HG02763 (cell line): Measurements from ENCODE around the gene PRR23A.
"Not testable (repeated sequence)": the region's sequence is repeated elsewhere in the genome, so short reads cannot be mapped to it uniquely, and the experiment has no call there.

ENCODE experiments used
- ATAC-seq: cut with Tn5 transposase; IDR thresholded peaks from one replicate; pipeline ENCODE4 v1.9.1; 2021; ENCODE audit warnings: mild to moderate bottlenecking, moderate library complexity; ENCODE audit not compliant: unreplicated experiment

The PRR23A gene

GRCh38 chr3:139006051-139006716 is at the start of gene PRR23A:
PRR23A (minus strand) TSS chr3:139006268; CDS start chr3:139006268, 0 bp downstream.
- ATAC-seq, result no peak

- ATAC-seq, result no peak
Measured at GRCh38 chr3:139052802-139053600, 46.9 kb upstream of the PRR23A start.

GRCh38 chr3:139044366-139045210 is 38.5 kb upstream of the PRR23A start, which contains the start of gene PRR23C:
PRR23C (minus strand) TSS chr3:139044892; CDS start chr3:139044620, 272 bp downstream.
- no peak for ATAC-seq

GRCh38 chr3:139043554-139044365 is 37.7 kb upstream of the PRR23A start:
- ATAC-seq, result no peak

GRCh38 chr3:139037478-139037877 is 31.4 kb upstream of the PRR23A start:
- no peak for ATAC-seq

GRCh38 chr3:139032326-139033002 is 26.4 kb upstream of the PRR23A start:
- ATAC-seq, result no peak

GRCh38 chr3:139030576-139030975 is 24.5 kb upstream of the PRR23A start:
- not testable (repeated sequence) for ATAC-seq

GRCh38 chr3:139024968-139025367 is 18.9 kb upstream of the PRR23A start:
- no peak for ATAC-seq

- no peak for ATAC-seq
Measured at GRCh38 chr3:139020868-139021234, 14.8 kb upstream of the PRR23A start, which contains the start of gene PRR23B. PRR23B (minus strand) TSS chr3:139020926; CDS start chr3:139020661, 265 bp downstream.

- no peak for ATAC-seq
Measured at GRCh38 chr3:139020036-139020867, 14.2 kb upstream of the PRR23A start.

GRCh38 chr3:139016430-139017048 is 10.5 kb upstream of the PRR23A start:
- no peak for ATAC-seq

- no peak for ATAC-seq
Measured at GRCh38 chr3:139005356-139005993, 593 bp downstream of the PRR23A start.

- ATAC-seq, result no peak
Measured at GRCh38 chr3:138995706-138996105, 10.4 kb downstream of the PRR23A start.

- no peak for ATAC-seq
Measured at GRCh38 chr3:138987181-138987580, 18.9 kb downstream of the PRR23A start.

GRCh38 chr3:138985932-138986331 is 20.1 kb downstream of the PRR23A start:
- no peak for ATAC-seq

GRCh38 chr3:138984816-138985215 is 21.3 kb downstream of the PRR23A start:
- no peak for ATAC-seq

GRCh38 chr3:138976047-138976446 is 30.0 kb downstream of the PRR23A start:
- ATAC-seq, result no peak

- ATAC-seq, result no peak
Measured at GRCh38 chr3:138975351-138975750, 30.7 kb downstream of the PRR23A start.
